Panc1 (cell line): ENCODE data around the gene CERKL. TPM values are rescaled to one million over a fixed set of nuclear protein-coding genes. Genes with fewer than 3 reads are reported as not detected.

Experiments used
- ATAC-seq: fragments of 200-7000 bp; cut with Tn5 transposase; 2 replicates; pipeline ENCODE4 v1.9.1; 2020; ENCODE audit warnings: mild to moderate bottlenecking, moderate library complexity
- BruUV-seq: library from RNA; stranded (reverse); fragments of 400-500 nt; replicated peaks from 2 replicates; lab custom pipeline; 2021; lab: Mats Ljungman, UMichigan
- CTCF ChIA-PET: fragments of 300-600 bp; sonication (Branson Sonifier 250); formaldehyde crosslinking; loops from one replicate; lab custom pipeline; 2022; ENCODE audit warnings: antibody characterized with exemption; lab: Charles Lee
- POLR2A ChIA-PET: fragments of 300-600 bp; sonication (Branson Sonifier 250); formaldehyde crosslinking; loops from one replicate; lab custom pipeline; 2022; ENCODE audit warnings: antibody characterized with exemption; lab: Charles Lee
- DNase-seq: peaks from one replicate; pipeline ENCODE4 v3.0.0-alpha.2; 2010; ENCODE audit warnings: low read depth, low spot score
- H3K27ac ChIP-seq: 2 replicates; pipeline ENCODE4 v1.5.1; 2011; ENCODE audit warnings: mild to moderate bottlenecking, low read length, inconsistent platforms
- H3K27me3 ChIP-seq: fragments of 200-500 bp; sonication (Bioruptor generic); 2 replicates; pipeline ENCODE4 v1.6.0; 2014; ENCODE audit warnings: low read length, inconsistent platforms; ENCODE audit not compliant: control insufficient read depth, insufficient read depth
- H3K36me3 ChIP-seq: fragments of 200-500 bp; sonication (Bioruptor generic); 2 replicates; pipeline ENCODE4 v1.5.1; 2014; ENCODE audit warnings: inconsistent platforms, mild to moderate bottlenecking, low read length, moderate library complexity; ENCODE audit not compliant: control insufficient read depth, insufficient read depth
- H3K4me1 ChIP-seq: 2 replicates; pipeline ENCODE4 v1.5.1; 2011; ENCODE audit warnings: inconsistent platforms, mild to moderate bottlenecking, low read length, moderate library complexity; ENCODE audit not compliant: control insufficient read depth, insufficient read depth
- H3K4me3 ChIP-seq, 2 experiments: 2 replicates each; pipeline ENCODE4 v1.5.1; 2011 to 2012; ENCODE audit warnings: low read depth in 2 of 2, low read length in 2 of 2, mild to moderate bottlenecking in 2 of 2, inconsistent platforms in 1 of 2, moderate library complexity in 1 of 2
- H3K9me3 ChIP-seq: fragments of 200-500 bp; sonication (Bioruptor generic); 2 replicates; pipeline ENCODE4 v1.5.1; 2014; ENCODE audit warnings: low read depth, mild to moderate bottlenecking, inconsistent platforms, low read length, moderate library complexity; ENCODE audit not compliant: control insufficient read depth, insufficient read depth
- POLR2AphosphoS5 ChIP-seq: IDR thresholded peaks from 2 replicates; pipeline ENCODE4 v1.6.1; 2012; ENCODE audit warnings: mild to moderate bottlenecking, low read depth, low read length, moderate library complexity
- SIN3A ChIP-seq: IDR thresholded peaks from 2 replicates; pipeline ENCODE4 v1.6.1; 2012; ENCODE audit warnings: low read depth, mild to moderate bottlenecking, low read length, moderate library complexity, borderline replicate concordance; ENCODE audit not compliant: insufficient read depth
- TCF7L2 ChIP-seq: IDR thresholded peaks from 2 replicates; pipeline ENCODE4 v1.6.1; 2011; ENCODE audit warnings: mild to moderate bottlenecking, low read depth, low read length, inconsistent platforms
- in situ Hi-C: cut with HindIII; loops from 2 replicates; pipeline ENCODE4 v1.10.0; 2016; ENCODE audit warnings: low sequenced_read_pairs, low pct_unique_long_range_greater_than_20kb
- intact Hi-C: fragments of 100-400 bp; cut with micrococcal nuclease; formaldehyde crosslinking; loops from one replicate; pipeline ENCODE4 v1.10.0; 2022; ENCODE audit not compliant: unreplicated experiment
- total RNA-seq: library from RNA; stranded (reverse); gene quantifications from one replicate; pipeline ENCODE4 v1.2.1, GENCODE V29; 2021; ENCODE audit not compliant: unreplicated experiment
- TF ChIP-seq, protein P1 (sequence below), 2 experiments: IDR thresholded peaks; 2 replicates each; pipeline ENCODE4 v1.6.1; 2011 to 2012; ENCODE audit warnings: low read depth in 2 of 2, control low read depth in 1 of 2, low read length in 1 of 2, mild to moderate bottlenecking in 1 of 2, moderate library complexity in 1 of 2; ENCODE audit not compliant: insufficient read depth in 1 of 2
- TF ChIP-seq, protein P2 (sequence below): fragments of 450-650 bp; IDR thresholded peaks from 2 replicates; pipeline ENCODE4 v1.5.1; 2017; ENCODE audit warnings: mild to moderate bottlenecking

The CERKL gene
- total RNA-seq, 1 experiment from 2014 or later, result 0.87 TPM

DNA sequence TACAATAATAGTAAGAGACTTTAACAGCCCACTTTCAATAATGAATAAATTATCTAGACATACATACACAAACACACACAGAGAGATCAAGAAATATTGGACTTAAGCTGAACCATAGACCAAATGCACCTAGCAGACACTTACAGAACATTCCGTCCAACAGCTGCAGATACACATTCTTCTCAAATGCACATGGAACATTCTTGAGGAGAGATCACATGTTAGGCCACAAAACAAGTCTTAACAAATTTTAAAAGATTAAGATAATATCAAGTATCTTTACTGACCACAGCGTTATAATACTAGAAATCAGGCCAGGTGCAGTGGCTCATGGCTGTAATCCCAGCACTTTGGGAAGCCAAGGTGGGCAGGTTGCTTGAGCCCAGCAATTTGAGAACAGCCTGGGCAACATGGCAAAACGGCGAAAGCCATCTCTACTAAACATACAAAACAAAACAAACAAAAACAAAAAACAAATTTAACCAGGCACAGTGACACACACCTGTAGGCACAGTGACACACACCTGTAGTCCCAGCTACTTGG is 7.4 kb downstream of the CERKL start:
- CTCF ChIA-PET, result no interaction called here
- intact Hi-C loops (no loop called here), in situ Hi-C loops (no loop called here)
- no peaks in the 10 kb centered on the region for H3K36me3 ChIP-seq
- no peak overlapping the region for H3K27ac ChIP-seq
- TF ChIP-seq SIN3A (no peak), POLR2AphosphoS5 (no peak), TCF7L2 (no peak)
- TF ChIP-seq, protein P1, sequence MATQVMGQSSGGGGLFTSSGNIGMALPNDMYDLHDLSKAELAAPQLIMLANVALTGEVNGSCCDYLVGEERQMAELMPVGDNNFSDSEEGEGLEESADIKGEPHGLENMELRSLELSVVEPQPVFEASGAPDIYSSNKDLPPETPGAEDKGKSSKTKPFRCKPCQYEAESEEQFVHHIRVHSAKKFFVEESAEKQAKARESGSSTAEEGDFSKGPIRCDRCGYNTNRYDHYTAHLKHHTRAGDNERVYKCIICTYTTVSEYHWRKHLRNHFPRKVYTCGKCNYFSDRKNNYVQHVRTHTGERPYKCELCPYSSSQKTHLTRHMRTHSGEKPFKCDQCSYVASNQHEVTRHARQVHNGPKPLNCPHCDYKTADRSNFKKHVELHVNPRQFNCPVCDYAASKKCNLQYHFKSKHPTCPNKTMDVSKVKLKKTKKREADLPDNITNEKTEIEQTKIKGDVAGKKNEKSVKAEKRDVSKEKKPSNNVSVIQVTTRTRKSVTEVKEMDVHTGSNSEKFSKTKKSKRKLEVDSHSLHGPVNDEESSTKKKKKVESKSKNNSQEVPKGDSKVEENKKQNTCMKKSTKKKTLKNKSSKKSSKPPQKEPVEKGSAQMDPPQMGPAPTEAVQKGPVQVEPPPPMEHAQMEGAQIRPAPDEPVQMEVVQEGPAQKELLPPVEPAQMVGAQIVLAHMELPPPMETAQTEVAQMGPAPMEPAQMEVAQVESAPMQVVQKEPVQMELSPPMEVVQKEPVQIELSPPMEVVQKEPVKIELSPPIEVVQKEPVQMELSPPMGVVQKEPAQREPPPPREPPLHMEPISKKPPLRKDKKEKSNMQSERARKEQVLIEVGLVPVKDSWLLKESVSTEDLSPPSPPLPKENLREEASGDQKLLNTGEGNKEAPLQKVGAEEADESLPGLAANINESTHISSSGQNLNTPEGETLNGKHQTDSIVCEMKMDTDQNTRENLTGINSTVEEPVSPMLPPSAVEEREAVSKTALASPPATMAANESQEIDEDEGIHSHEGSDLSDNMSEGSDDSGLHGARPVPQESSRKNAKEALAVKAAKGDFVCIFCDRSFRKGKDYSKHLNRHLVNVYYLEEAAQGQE (IDR thresholded peaks at IDR 0.05; ENCODE audit: insufficient read depth in 1 of 2, low read depth in 2 of 2, low read length in 1 of 2), result no peak
- TF ChIP-seq, protein P2, sequence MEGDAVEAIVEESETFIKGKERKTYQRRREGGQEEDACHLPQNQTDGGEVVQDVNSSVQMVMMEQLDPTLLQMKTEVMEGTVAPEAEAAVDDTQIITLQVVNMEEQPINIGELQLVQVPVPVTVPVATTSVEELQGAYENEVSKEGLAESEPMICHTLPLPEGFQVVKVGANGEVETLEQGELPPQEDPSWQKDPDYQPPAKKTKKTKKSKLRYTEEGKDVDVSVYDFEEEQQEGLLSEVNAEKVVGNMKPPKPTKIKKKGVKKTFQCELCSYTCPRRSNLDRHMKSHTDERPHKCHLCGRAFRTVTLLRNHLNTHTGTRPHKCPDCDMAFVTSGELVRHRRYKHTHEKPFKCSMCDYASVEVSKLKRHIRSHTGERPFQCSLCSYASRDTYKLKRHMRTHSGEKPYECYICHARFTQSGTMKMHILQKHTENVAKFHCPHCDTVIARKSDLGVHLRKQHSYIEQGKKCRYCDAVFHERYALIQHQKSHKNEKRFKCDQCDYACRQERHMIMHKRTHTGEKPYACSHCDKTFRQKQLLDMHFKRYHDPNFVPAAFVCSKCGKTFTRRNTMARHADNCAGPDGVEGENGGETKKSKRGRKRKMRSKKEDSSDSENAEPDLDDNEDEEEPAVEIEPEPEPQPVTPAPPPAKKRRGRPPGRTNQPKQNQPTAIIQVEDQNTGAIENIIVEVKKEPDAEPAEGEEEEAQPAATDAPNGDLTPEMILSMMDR, result no peak
- DNase-seq (no peak), ATAC-seq (no peak)
- H3K9me3 ChIP-seq, result no peaks in the 10 kb centered on the region
- BruUV-seq, result no TSS peak
- no peaks in the 10 kb centered on the region; the same call in 1 of the 2 replicates for H3K27me3 ChIP-seq
- H3K4me3 ChIP-seq, result no peak overlapping the region
- no peaks in the 10 kb centered on the region for H3K4me1 ChIP-seq
- POLR2A ChIA-PET, result no interaction called here

DNA sequence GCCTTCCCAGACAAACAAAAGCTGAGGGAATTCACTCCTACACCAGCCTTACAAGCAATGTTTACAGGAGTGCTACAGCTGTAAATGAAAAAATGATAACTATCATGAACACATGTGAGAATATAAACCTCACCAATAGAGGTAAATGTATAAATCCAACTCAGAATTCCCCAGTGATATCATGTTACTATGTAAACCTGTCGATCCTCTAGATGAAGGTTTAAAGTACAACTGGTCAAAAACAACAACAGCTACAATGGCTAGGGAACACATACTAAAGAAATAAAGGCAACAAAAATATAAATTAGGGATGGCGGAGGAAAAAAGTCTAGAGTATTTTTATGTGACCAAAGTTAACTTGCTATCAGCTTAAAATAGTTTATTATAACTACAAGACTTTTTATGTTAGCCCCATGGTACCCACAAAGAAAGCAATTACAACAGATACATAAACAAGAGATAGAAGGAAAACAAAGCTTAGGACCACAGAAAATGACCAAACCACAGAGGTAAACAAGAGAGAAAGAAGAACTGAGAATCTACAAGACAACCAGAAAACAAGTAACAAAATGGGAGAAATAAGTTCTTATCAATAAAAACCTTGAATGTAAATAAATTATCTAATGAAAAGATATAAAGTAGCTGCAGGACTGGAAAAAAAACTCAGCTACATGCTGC is 8.3 kb downstream of the CERKL start:
- in situ Hi-C loops (no loop called here), intact Hi-C loops (no loop called here)
- ChIA-PET CTCF (no interaction called here), POLR2A (no interaction called here)
- Histone ChIP-seq H3K4me3 (no peak overlapping the region), H3K9me3 (no peaks in the 10 kb centered on the region), H3K36me3 (no peaks in the 10 kb centered on the region), H3K4me1 (no peaks in the 10 kb centered on the region), H3K27ac (no peak overlapping the region), H3K27me3 (no peaks in the 10 kb centered on the region; the same call in 1 of the 2 replicates)
- BruUV-seq, result no TSS peak
- ATAC-seq (no peak), DNase-seq (no peak)
- TF ChIP-seq, protein P2, result no peak
- TF ChIP-seq, protein P1 (IDR thresholded peaks at IDR 0.05; ENCODE audit: insufficient read depth in 1 of 2, low read depth in 2 of 2, low read length in 1 of 2), result no peak
- TF ChIP-seq SIN3A (no peak), TCF7L2 (no peak), POLR2AphosphoS5 (no peak)
